GM04504 (cell line): ENCODE results near the gene HES2.
"Not testable (repeated sequence)": the region's sequence is repeated elsewhere in the genome, so short reads cannot be mapped to it uniquely, and the experiment has no call there.

ENCODE experiments used
- DNase-seq: peaks from one replicate; pipeline ENCODE4 v3.0.0-alpha.2; 2012; ENCODE audit warnings: low read depth

Gene HES2

GRCh38 chr1:6419804-6420453, at the start of gene HES2:
Gene HES2 (minus strand): TSS chr1:6419919. CDS start chr1:6419820, 99 bp downstream.
- no peak for DNase-seq

- no peak for DNase-seq
Observed at GRCh38 chr1:6468729-6469461, 49.2 kb upstream of the HES2 start.

DNA sequence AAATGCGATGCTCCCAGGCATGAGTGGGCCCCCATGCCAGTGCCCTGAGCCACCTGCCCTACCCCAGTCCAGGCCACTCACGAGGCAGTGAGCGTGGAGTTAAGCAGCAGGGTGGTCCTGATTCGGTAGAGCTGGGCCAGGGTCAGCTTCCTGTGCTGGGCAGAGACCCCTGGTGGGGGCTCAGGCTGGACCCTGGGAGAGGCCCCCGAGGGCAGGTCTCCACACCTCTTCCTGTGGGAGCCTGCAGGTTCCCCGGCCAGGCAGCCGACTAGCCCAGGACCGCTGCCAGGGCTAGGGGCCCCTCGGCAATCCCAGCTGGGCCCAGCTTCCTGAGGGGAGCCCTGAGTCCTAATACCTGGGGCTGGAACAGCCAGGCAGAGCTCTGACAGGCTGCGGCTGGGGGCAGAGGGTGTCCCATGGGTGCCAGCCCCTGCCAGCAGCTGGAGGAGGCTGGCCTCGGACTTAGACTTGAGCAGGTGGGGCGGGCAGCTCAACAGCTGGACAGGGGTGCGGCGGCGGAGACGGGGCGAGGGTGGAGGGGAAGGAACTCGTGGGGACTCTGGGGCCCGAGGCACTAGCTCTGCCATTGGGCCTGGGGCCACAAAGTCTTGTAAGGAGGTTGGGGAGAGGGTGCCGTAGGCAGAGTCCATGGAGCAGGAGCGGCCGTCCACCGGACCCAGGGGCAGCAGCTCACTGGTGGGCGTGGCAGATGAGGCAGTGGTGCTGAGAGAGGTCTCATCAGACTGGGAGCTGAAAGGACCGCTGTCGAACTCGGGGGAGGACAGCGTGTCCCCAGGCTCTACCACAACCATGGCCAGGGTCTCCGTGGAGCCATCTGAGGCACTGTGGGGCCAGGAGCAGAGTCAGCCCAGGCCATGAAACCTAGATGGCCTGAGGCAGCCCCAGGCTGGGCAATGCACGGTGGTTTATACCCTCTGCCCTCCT, 48.3 kb upstream of the HES2 start:
- DNase-seq, result no peak

- DNase-seq, result no peak
Observed at GRCh38 chr1:6467224-6467623, 47.5 kb upstream of the HES2 start.

- DNase-seq, result no peak
Observed at GRCh38 chr1:6466751-6467150, 47.0 kb upstream of the HES2 start.

- no peak for DNase-seq
Observed at GRCh38 chr1:6466023-6466422, 46.3 kb upstream of the HES2 start, which contains the start of gene TNFRSF25. Gene TNFRSF25 (minus strand): TSS chr1:6466173. CDS start chr1:6466107, 66 bp downstream.

DNA sequence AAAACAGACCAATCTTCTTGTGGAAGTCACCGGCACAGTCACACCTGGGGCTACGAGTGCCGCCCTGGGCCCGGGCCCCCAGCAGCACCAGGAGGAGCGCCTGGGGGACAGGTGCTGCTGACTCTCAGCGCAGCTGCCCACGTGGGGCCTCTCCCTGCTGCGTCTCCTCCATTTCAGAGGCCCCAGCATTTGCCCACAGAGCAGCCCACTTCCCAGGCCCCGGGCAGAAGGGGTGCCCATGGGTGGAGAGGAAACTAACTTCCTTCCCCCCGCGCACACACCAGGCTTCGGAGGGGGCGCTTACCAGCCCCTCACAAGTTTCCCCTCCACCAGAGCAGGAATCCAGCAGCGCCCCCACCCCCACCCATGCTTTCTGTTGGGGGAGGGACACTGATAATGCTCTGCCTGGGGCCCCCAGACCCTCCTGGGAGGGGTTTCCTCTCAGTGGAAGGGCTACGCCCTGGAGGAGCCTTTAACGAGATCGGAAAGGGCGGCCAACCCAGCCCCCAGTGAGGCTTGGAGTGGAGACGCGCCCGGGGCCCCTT, 45.8 kb upstream of the HES2 start:
- no peak for DNase-seq

DNA sequence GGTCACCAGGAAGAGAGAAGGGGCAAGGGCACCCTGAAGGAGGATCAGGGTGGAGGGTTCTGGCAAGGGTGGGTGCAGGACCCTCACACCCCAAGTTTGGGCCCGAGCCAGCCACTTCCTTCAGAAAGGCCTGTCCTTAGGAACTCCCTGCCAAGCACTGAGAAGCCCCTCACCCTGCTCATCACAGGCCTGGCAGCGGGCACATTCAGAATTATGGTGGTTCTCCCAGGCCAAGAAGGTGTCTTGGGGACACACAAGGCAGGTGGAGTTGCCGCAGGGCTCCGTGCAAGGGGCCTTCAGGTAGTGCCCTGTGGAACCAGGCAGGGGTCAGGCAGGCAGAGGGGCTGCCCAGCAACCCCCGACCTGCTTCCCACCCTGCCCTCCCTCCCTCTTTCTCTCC, 45.2 kb upstream of the HES2 start:
- DNase-seq, result no peak

DNA sequence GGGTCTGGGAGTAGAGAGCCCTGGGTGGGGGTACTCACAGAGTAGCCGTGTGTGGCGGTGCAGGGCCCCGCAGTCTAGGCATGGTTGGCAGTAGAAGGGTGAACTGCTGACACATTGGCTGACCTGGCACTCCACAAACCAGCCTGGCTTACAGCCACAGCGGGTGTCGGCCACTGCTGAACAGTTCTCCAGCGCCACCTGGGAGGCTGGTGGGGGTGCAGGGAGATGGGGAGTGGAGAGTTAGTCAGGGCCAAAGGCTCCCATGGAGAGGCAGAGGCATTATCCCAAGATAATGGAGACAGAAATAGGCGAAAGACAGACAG, 44.8 kb upstream of the HES2 start:
- DNase-seq, result no peak

GRCh38 chr1:6463120-6463412, 43.3 kb upstream of the HES2 start:
- no peak for DNase-seq

GRCh38 chr1:6462412-6463119, 42.8 kb upstream of the HES2 start:
- DNase-seq, result no peak

GRCh38 chr1:6461538-6462411, 42.1 kb upstream of the HES2 start:
- no peak for DNase-seq

- no peak for DNase-seq
Observed at GRCh38 chr1:6461051-6461530, 41.4 kb upstream of the HES2 start.

GRCh38 chr1:6460301-6461050, 40.8 kb upstream of the HES2 start:
- DNase-seq, result no peak

DNA sequence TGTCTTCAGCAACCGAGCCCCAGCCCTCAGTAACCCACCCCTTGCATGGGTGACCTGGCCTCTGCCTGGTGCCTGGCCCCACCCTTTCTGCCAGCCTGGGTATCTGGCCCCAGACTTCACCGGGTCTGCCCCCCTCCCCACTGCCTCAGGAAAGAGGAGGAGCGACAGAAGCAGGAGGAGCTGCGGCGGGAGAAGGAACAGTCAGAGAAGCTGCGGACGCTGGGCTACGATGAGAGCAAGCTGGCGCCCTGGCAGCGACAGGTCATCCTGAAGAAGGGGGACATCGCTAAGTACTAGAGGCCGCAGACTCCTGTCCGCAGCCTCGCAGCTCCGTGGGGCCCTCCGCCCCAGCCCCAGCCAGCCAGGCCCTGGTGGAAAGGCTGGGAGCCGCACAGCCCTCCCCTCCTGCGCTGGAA, 40.1 kb upstream of the HES2 start:
- DNase-seq, result no peak

DNA sequence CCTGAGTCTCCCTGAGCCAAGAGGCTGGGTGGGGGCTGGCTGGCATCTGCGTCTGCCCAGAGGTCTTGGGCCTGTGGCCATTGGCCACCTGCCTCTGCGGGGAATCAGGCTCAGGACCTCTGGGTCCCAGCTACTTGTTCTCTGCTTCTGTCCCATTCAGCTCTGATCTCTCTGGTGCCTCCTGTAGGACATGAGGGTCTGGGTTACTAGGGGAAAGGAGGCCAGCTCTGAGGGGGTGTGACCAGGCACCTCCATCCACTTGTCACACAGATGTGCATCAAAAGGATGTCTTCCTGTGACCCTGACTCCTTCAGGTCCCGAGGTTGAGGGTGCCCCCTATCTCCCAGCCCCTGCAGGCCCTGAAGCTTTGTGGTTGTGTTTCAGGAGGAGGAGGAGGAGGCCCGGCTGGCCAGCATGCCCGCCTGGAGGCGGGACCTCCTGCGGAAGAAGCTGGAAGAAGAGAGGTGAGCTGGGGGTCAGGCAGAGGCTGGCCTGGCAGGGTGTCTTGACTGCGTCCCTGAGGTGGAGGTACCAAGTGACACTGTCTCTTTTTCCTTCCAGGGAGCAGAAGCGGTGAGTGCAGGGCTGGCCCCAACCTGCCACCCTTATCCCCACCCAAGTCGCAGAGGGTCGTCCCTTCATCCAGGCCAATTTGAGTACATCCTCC, 37.2 kb upstream of the HES2 start:
- DNase-seq, result no peak

- not testable (repeated sequence) for DNase-seq
Observed at GRCh38 chr1:6455752-6456520, 36.2 kb upstream of the HES2 start.

DNA sequence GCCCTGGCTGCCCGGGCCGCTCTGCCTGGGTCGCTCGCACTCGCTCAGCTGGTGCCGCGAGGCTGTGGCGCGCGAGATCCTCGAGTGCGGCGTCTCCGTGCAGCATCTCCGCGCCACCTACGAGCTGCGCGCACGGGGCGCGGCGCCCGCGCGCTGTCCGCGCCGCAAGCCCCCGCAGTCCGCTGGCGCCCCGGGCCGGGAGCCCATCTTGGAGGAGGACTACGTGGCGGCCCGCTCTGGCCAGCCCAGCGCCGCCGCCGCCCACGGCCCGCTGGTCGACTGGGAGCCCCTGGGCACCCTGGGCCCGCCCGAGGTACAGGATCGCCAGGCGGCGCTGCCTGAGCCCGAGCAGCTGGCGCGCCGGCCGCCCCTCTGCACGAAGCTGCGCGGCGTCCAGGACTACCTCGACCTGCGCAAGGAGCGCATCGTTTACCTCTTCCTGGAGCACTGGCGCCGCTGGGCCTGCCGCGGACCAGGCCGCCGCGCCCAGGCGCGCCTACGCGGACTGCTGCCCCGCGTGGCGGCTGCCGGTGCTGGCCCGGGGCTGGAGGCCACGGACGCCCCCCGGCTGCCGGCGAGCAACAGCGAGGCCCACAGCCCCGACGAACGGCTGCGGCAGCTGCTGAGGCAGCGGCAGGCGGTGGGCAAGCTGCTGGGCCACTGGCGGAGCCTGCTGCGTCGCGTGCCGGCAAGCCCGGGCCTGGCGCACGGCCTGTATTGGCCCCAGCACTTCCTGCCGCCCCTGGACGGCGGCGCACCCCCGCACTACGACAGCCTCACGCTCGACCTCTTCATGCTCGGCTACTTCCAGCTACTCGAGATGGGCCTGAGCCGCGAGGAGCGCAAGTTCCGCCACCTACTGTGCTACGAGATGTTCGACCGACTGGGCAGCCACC, 35.4 kb upstream of the HES2 start:
- no peak for DNase-seq
